Uterus (tissue), 2 donors: Measurements from ENCODE around the gene TDRD3.

Experiments
- POLR2A ChIP-seq, 2 donors: fragments of 450-650 bp; IDR thresholded peaks; one replicate each; pipeline ENCODE4 v1.6.1; 2016; ENCODE audit warnings: antibody characterized with exemption in 2 of 2, mild to moderate bottlenecking in 1 of 2, moderate library complexity in 1 of 2
- TF ChIP-seq, protein P1 (sequence below), 4 experiments: fragments of 200-600 bp in 2 of 4; fragments of 450-650 bp in 2 of 4; sonication (generic) in 2 of 4; IDR thresholded peaks; one replicate each; pipeline ENCODE4 v1.5.1; 2016 to 2019; ENCODE audit warnings: antibody characterized with exemption in 4 of 4, mild to moderate bottlenecking in 2 of 4, moderate library complexity in 1 of 4

DNA sequence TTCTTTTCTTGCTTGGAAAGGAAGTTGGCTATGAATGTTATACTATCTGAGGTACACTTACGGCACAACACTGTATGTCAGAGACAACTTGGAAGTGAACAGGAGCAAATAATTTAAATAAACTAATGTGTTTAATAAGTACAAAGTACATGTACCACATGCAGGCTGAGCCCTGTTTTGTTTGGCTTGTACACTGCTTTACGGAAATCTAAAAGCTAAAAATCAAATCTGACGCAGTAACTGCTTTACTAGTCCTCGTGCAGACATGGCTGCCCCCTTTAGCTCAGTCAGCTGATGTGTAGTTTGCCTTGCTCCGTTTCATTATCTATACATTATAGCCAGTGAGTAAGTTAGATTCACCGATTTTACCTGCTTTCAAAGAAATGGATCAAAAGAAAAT is 36.5 kb downstream of the TDRD3 start:
- TF ChIP-seq, protein P1, sequence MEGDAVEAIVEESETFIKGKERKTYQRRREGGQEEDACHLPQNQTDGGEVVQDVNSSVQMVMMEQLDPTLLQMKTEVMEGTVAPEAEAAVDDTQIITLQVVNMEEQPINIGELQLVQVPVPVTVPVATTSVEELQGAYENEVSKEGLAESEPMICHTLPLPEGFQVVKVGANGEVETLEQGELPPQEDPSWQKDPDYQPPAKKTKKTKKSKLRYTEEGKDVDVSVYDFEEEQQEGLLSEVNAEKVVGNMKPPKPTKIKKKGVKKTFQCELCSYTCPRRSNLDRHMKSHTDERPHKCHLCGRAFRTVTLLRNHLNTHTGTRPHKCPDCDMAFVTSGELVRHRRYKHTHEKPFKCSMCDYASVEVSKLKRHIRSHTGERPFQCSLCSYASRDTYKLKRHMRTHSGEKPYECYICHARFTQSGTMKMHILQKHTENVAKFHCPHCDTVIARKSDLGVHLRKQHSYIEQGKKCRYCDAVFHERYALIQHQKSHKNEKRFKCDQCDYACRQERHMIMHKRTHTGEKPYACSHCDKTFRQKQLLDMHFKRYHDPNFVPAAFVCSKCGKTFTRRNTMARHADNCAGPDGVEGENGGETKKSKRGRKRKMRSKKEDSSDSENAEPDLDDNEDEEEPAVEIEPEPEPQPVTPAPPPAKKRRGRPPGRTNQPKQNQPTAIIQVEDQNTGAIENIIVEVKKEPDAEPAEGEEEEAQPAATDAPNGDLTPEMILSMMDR (IDR thresholded peaks at IDR 0.05) = no peak
- no peak for TF ChIP-seq POLR2A (IDR thresholded peaks at IDR 0.05)
